GM19438 (cell line): ENCODE results near the gene RMP24.

Source experiments
- ATAC-seq: cut with Tn5 transposase; IDR thresholded peaks from one replicate; pipeline ENCODE4 v1.9.1; 2021; ENCODE audit warnings: low read depth; ENCODE audit not compliant: unreplicated experiment

Gene RMP24

GRCh38 chr18:36025025-36025424 is 52.5 kb downstream of the RMP24 start:
- no peak for ATAC-seq

- no peak for ATAC-seq
Observed at GRCh38 chr18:36028859-36029258, 56.4 kb downstream of the RMP24 start.
